Measurements from ENCODE around the gene CLEC7A.

DNA sequence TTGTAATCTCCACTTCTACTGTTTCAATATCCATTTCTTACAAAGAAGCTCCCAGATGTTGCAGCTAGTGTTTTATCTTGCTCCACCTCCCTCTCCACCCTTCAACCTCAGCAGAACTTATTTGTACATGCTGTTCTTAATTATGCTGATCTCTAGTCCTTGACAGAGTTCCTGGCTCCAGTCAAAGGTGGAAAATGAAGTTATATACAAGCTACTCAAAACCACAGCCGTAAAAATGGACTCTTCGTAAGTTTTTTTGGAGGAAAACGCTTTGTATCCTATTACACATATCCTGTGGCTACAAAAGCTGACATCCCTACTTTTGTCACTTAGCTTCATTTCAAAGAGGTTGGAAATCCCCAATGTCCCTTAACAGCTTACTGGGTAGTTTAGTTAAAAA lies 32.5 kb downstream of the CLEC7A start:
- TF ChIP-seq ZNF366 (tag by site-specific recombination; conservative IDR thresholded peaks at IDR 0.05) = no peak
- no peak for TF ChIP-seq CTCF (tag by site-specific recombination; IDR thresholded peaks at IDR 0.05)
- TF ChIP-seq SP3 (tag by site-specific recombination; IDR thresholded peaks at IDR 0.05) = no peak
- no peak for TF ChIP-seq ZNF169 (tag by site-specific recombination; IDR thresholded peaks at IDR 0.05)
- no peak for TF ChIP-seq OVOL3 (tag by site-specific recombination; IDR thresholded peaks at IDR 0.05)
- TF ChIP-seq GLI2 (tag by site-specific recombination; IDR thresholded peaks at IDR 0.05; ENCODE audit: borderline replicate concordance, low read depth) = no peak
- TF ChIP-seq ZBTB7A (tag by site-specific recombination; IDR thresholded peaks at IDR 0.05; ENCODE audit: low read depth) = no peak
- TF ChIP-seq, protein P1, sequence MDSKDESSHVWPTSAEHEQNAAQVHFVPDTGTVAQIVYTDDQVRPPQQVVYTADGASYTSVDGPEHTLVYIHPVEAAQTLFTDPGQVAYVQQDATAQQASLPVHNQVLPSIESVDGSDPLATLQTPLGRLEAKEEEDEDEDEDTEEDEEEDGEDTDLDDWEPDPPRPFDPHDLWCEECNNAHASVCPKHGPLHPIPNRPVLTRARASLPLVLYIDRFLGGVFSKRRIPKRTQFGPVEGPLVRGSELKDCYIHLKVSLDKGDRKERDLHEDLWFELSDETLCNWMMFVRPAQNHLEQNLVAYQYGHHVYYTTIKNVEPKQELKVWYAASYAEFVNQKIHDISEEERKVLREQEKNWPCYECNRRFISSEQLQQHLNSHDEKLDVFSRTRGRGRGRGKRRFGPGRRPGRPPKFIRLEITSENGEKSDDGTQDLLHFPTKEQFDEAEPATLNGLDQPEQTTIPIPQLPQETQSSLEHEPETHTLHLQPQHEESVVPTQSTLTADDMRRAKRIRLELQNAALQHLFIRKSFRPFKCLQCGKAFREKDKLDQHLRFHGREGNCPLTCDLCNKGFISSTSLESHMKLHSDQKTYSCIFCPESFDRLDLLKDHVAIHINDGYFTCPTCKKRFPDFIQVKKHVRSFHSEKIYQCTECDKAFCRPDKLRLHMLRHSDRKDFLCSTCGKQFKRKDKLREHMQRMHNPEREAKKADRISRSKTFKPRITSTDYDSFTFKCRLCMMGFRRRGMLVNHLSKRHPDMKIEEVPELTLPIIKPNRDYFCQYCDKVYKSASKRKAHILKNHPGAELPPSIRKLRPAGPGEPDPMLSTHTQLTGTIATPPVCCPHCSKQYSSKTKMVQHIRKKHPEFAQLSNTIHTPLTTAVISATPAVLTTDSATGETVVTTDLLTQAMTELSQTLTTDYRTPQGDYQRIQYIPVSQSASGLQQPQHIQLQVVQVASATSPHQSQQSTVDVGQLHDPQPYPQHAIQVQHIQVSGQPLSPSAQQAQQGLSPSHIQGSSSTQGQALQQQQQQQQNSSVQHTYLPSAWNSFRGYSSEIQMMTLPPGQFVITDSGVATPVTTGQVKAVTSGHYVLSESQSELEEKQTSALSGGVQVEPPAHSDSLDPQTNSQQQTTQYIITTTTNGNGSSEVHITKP (tag by site-specific recombination; IDR thresholded peaks at IDR 0.05) = no peak
- no peak for TF ChIP-seq ZNF274 (IDR thresholded peaks at IDR 0.05; ENCODE audit: low read length)
- no peak for TF ChIP-seq ZNF274 (tag by site-specific recombination; IDR thresholded peaks at IDR 0.05; ENCODE audit: borderline replicate concordance)
